ENCODE data around the gene GPRIN2.
"Not testable (repeated sequence)": the region's sequence is repeated elsewhere in the genome, so short reads cannot be mapped to it uniquely, and the experiment has no call there.

Gene GPRIN2

GRCh38 chr10:46570655-46571054, 14.2 kb upstream of the GPRIN2 start:
- DNase-seq (ENCODE audit: low spot score); FAIRE-seq: not testable (repeated sequence)

DNA sequence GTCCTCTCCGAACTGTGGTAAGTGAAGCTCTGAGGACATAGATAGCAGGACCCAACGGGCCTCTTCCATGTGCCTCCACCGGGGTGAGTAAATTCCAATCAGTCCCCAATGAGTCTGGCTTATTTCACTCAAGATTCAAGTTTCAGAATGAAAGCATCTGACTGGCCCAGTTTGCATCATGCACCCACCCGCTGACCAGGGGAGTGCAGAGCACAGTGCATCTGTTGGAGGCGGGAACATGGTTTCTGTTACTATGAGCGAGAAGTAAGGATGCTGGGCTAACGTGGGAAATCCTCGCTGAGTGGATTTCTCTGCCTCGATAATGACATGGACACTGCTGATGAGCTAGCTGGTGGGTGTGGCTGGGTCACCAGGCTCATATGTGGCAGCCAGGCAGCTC, 10.7 kb upstream of the GPRIN2 start:
- FAIRE-seq; DNase-seq (ENCODE audit: low spot score): not testable (repeated sequence)

- peak; percentile 71 for DNase-seq (ENCODE audit: low spot score)
- peak; percentile 84 for FAIRE-seq
Measured at GRCh38 chr10:46565591-46566332, 9.3 kb upstream of the GPRIN2 start.

GRCh38 chr10:46560952-46561351, 4.5 kb upstream of the GPRIN2 start:
- no peak for DNase-seq (ENCODE audit: low spot score)
- FAIRE-seq = no peak

DNA sequence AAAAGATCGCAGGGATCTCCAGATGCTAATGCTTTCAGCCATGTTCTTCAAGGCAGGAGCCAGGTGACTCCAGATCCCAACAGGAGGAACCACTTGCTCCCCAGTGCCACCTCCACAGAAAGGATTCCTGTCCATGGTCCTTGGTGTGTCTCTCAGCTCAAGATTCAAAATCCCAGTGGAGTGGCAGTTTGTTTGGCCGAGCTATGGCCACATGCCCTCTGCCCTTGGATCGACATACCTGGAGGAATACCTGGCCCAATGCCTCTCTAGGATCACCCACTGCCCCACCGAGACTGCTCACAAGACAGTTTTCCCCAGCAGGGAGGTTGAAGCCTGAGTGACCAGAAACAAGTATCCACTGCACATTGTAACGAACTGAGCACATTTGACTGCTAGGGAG, 3.9 kb upstream of the GPRIN2 start:
- DNase-seq (ENCODE audit: low spot score) (no peak), FAIRE-seq (no peak)

DNA sequence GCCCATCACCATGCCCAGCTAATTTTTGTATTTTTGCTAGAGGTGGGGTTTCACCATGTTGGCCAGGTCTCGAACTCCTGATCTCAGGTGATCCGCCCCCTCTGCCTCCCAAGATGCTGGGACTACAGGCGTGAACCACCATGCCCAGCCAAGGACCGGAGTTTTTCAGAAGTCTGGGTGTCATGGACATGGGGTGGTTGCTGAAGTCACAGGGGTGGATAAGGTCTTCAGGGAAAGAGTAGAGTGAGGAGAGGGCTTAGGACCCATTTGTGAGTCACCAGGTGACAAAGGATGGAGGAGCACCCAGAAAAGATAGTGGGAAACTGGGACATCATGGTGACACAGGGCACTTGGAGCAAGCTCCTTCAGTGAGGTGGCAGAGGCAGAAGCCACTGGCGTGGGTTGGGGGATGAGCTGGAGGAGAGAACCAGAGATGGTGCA, 2.8 kb upstream of the GPRIN2 start:
- FAIRE-seq = no peak

DNA sequence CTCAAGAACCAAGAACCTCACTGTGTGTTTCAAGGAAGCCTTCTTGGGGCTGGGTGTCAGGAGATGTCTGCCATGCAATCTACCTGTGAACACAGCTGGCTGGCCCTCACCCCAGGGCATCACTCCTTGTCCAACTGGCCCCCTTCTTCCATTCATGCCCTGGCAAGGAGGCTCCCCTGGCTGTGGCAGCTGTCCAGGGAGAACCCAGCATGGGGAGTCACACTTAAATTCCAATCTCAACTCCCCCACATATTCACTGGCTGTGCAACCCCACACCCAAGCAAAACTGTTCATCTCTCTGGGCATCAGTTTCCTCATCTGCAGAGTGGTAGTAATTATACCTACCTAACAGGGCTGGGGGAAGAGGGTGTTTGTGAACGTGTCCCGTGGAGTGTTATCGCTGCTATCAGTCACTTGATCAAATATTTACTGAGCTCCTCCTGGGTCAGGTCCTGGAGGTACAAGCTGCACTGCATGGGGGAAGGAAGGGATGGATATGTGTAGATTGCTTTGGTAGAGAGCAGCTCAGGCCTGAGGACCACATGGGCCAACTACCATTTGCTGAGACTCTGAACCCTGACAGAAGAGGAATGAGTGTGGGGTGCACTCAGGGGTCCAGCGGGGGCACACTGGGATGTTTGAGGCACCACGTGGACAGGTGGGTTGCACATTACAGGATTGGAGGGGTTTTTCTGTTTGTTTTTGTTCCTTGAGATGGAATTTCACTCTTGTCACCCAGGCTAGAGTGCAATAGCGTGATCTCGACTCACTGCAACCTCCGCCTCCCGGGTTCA, 2.1 kb upstream of the GPRIN2 start:
- FAIRE-seq = no peak
- DNase-seq (ENCODE audit: low spot score) = no peak

More for the DNA sequence above, 2.8 kb upstream of the GPRIN2 start:
- no peak for DNase-seq (ENCODE audit: low spot score)

- DNase-seq (ENCODE audit: low spot score) = no peak
- FAIRE-seq = no peak
Measured at GRCh38 chr10:46558122-46558391, 1.6 kb upstream of the GPRIN2 start.

DNA sequence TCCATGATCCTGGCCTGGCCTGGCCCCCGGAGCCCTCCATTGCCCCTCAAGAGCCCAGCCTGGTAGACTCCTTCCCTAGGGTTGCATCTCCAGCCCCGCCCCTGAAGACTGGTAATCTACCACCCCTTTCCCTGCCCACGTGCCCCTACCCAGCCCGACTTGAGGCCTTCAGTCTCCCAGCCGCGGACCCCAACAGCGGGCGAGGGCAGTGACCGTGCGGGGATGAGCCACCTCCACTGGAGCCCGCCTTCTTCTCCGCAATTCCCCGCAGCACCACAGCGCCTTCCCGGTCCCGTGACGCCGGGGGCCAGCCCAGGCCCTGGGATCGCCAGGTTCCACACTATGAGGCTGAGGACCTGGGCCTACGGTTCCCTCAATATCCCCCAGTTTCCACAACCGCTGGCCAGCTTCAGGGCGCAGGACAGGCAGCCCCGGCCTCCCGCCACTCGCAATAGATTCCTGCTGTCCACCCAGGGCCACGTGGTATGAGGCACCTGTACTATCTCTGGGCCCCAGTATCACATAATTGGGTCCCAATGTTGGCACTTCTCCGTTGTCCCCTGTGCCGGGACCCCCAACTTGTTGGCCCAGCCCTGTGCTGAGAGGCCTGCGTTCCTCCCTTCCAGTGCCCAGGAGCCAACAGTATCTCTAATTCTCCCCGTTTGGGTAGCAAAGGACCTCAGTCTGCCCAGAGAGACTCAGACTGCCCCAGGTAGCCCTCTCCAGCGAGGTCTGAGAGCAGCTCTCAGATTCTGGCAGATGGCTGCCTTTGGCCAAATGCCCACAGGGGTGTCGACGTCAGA, 1.1 kb upstream of the GPRIN2 start:
- FAIRE-seq (no peak), DNase-seq (ENCODE audit: low spot score) (no peak)

DNA sequence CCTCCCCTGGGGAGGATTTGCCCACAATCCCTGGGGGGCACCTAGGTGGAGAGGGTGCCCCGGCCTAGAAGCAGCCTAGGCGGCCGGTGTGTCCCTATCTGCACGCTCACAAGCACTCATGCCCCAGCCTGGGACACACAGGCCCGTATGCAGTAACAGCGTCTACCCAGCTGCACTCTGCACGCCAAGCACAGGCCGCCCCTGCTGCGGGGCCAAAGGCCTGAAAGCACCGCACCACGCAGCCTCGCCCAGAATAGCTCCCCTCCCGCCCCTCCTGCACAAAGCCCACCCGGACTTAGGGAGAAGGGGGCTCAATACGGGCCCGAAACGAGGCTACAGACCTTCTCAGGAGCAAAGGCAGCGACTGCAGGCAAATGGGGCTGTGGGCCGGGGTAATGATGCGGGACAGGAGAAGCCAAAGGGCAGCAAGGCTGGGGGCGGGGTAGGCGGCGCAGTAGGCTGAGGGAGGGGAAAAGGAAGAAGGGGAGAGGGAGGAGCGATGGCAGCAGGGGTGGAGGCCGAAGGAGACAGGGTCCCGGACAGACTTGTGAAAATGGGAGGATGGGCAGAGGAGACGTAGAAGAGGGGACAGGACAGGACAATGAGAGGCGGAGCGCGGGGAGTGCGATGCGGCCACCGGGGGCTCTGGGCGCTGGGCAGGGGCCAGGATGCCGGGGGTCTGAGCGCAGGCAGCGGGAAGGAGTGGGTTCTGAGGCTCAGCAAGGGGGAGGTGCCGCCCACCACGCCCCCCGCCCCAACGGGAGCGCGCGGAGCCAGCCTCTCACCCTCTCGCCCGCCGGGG, 544 bp downstream of the GPRIN2 start:
- FAIRE-seq = no peak
- DNase-seq (ENCODE audit: low spot score) = no peak

- no peak for FAIRE-seq
- DNase-seq (ENCODE audit: low spot score) = no peak
Measured at GRCh38 chr10:46555366-46555712, 1.1 kb downstream of the GPRIN2 start.

- FAIRE-seq (no peak), DNase-seq (ENCODE audit: low spot score) (no peak)
Measured at GRCh38 chr10:46554166-46554781, 2.2 kb downstream of the GPRIN2 start.

DNA sequence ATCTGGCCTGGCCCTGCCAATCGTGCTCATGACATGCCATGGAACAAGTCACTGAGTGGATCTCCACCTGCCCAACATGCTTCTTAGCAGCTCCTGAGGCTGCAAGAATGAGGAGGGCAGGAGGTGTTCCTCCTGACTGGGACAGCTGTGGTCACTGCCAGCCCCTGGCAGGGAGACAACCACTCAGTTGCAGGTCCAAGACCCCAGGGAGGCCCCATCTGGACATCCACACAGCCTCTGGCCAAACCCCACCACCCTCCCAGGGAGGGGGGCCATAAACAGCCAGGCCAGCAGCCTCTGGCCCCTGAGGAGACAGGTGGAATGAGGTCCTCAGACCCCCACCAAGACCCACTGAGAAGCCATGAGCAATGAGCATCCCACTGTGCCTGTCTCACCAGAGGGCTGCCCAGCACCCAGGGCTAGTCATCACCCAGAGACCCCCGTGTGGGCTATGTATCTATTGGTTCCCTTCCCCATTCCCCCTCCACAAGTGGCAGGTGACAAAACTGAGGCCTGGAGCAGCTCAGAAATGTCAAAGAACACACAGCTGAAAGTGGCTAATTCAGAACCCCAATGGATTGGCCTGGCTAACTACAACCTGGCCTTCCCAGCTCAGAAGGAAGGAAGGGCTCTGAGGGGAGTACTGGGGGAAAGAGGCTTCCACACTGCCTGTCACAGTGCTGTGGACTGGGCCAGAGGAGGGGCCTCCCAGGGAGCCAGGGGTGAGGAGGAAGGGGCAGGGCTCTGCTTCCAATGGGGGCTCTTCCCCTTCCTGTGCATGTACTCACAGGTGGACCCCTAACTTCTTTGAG, 3.0 kb downstream of the GPRIN2 start:
- DNase-seq (ENCODE audit: low spot score) (no peak), FAIRE-seq (no peak)

- FAIRE-seq (no peak), DNase-seq (ENCODE audit: low spot score) (no peak)
Measured at GRCh38 chr10:46552526-46553237, 3.8 kb downstream of the GPRIN2 start.

DNA sequence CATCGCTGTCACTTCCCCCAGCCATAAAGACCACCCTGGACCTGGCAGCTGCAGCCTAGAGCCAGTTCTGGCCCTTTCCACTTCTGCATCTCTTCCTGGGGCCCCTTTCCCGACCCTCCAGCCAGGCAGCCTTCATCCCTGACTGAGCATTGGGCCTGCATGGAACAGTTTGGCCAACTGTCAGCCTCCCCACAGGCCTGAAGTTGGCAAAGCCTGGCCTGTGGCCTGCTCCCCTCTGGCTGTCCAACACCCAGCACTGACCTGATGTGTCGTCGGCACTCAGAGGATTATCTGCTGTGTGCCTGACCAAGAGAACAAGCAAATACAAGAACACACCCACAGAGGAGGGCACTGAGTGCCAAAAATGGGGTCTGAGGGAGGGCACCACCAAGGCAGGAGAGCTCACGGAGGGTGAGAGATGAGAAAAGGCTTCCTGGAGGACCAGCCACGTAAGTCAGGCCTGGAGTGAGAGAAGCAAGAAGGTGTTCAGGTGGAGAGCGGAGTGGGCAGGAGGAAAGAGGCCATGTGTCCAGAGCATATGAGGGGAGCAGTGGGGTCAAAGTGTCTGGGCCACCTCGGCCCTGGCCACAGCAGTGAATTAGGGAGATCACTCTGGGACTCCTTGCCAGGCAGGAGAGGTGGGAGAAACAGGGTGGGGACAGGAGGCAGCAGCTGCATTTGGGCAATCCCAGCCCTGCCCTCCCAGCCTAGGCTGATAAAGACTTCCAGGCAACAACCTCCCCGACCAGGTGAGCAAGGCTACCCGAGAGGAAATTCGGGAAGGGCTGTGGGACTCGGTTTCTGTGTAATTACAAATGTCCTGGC, 4.5 kb downstream of the GPRIN2 start:
- no peak for FAIRE-seq
- no peak for DNase-seq (ENCODE audit: low spot score)

GRCh38 chr10:46550795-46551700, 5.4 kb downstream of the GPRIN2 start:
- no peak for FAIRE-seq
- DNase-seq (ENCODE audit: low spot score) = no peak

GRCh38 chr10:46550076-46550790, 6.2 kb downstream of the GPRIN2 start:
- DNase-seq (ENCODE audit: low spot score) = no peak
- no peak for FAIRE-seq
